GM23338 (cell line): ENCODE results near the gene RAD23A. TPM values are rescaled to one million over a fixed set of nuclear protein-coding genes. Genes with fewer than 3 reads are reported as not detected.

ENCODE experiments used
- ATAC-seq: fragments of 200-7000 bp; cut with Tn5 transposase; 3 replicates; pipeline ENCODE4 v1.9.1; 2020
- DNase-seq: peaks from one replicate; pipeline ENCODE4 v3.0.0-alpha.2; 2015; ENCODE audit warnings: low spot score
- H2AFZ ChIP-seq: fragments of 200-600 bp; sonication (generic); 2 replicates; pipeline ENCODE4 v1.8.0; 2016; ENCODE audit warnings: antibody characterized with exemption, mild to moderate bottlenecking, moderate library complexity
- H3F3A ChIP-seq: fragments of 200-600 bp; sonication (generic); replicated peaks from 2 replicates; pipeline ENCODE4 v1.8.0; 2017; ENCODE audit warnings: antibody characterized with exemption, mixed run types, low read depth
- H3K27ac ChIP-seq: fragments of 200-600 bp; sonication (generic); 2 replicates; pipeline ENCODE4 v1.6.1; 2016; ENCODE audit warnings: low read depth
- H3K27me3 ChIP-seq: fragments of 200-600 bp; sonication (generic); 2 replicates; pipeline ENCODE4 v1.8.0; 2016; ENCODE audit warnings: mild to moderate bottlenecking, mixed run types, moderate library complexity; ENCODE audit not compliant: insufficient read depth
- H3K36me3 ChIP-seq: fragments of 200-600 bp; sonication (generic); 2 replicates; pipeline ENCODE4 v1.8.0; 2016; ENCODE audit warnings: mild to moderate bottlenecking; ENCODE audit not compliant: insufficient read depth
- H3K4me1 ChIP-seq: fragments of 200-600 bp; sonication (generic); 2 replicates; pipeline ENCODE4 v1.8.0; 2016; ENCODE audit warnings: mild to moderate bottlenecking, moderate library complexity; ENCODE audit not compliant: insufficient read depth
- H3K4me2 ChIP-seq: fragments of 200-600 bp; sonication (generic); 2 replicates; pipeline ENCODE4 v1.7.1; 2017; ENCODE audit warnings: mixed run types
- H3K4me3 ChIP-seq: fragments of 200-600 bp; sonication (generic); 2 replicates; pipeline ENCODE4 v1.6.1; 2016; ENCODE audit warnings: mixed run types
- H3K79me2 ChIP-seq: fragments of 200-600 bp; sonication (generic); replicated peaks from 2 replicates; pipeline ENCODE4 v1.8.0; 2017; ENCODE audit warnings: mild to moderate bottlenecking; ENCODE audit not compliant: insufficient read depth
- H3K9me2 ChIP-seq: fragments of 200-600 bp; sonication (generic); 2 replicates; pipeline ENCODE4 v1.8.0; 2017; ENCODE audit not compliant: insufficient read depth
- H4K20me1 ChIP-seq: fragments of 200-600 bp; sonication (generic); replicated peaks from 2 replicates; pipeline ENCODE4 v1.8.0; 2017; ENCODE audit warnings: mild to moderate bottlenecking; ENCODE audit not compliant: insufficient read depth
- H3K27ac Mint-ChIP-seq: 2 replicates; pipeline ENCODE4 v1.8.0; 2020; ENCODE audit warnings: inconsistent platforms, mild to moderate bottlenecking, moderate library complexity, mixed read lengths
- H3K27me3 Mint-ChIP-seq: 3 replicates; pipeline ENCODE4 v1.8.0; 2022; ENCODE audit warnings: low read depth, mild to moderate bottlenecking, moderate library complexity, mixed read lengths, inconsistent platforms; ENCODE audit not compliant: insufficient read depth, poor library complexity
- H3K36me3 Mint-ChIP-seq: 3 replicates; pipeline ENCODE4 v1.8.0; 2021; ENCODE audit warnings: low read depth, mild to moderate bottlenecking, inconsistent platforms, moderate library complexity, mixed read lengths
- H3K4me1 Mint-ChIP-seq: 3 replicates; pipeline ENCODE4 v1.8.0; 2020; ENCODE audit warnings: mild to moderate bottlenecking, inconsistent platforms, mixed read lengths
- H3K4me3 Mint-ChIP-seq: 3 replicates; pipeline ENCODE4 v1.8.0; 2021; ENCODE audit warnings: moderate library complexity, mild to moderate bottlenecking, inconsistent platforms, mixed read lengths
- H3K9me3 Mint-ChIP-seq: 3 replicates; pipeline ENCODE4 v1.8.0; 2020; ENCODE audit warnings: moderate library complexity, mild to moderate bottlenecking, inconsistent platforms, mixed read lengths
- CREB1 ChIP-seq: fragments of 250-450 bp; sonication (Bioruptor Pico); IDR thresholded peaks from 2 replicates; pipeline ENCODE4 v1.5.0; 2020; ENCODE audit warnings: low read depth, mild to moderate bottlenecking, moderate library complexity
- EZH2phosphoT487 ChIP-seq: fragments of 200-600 bp; sonication (generic); IDR thresholded peaks from one replicate; pipeline ENCODE4 v1.8.1; 2018; ENCODE audit warnings: antibody characterized with exemption; ENCODE audit not compliant: unreplicated experiment
- POLR2AphosphoS5 ChIP-seq: IDR thresholded peaks from 2 replicates; pipeline ENCODE4 v1.6.1; 2016; ENCODE audit warnings: antibody characterized with exemption, low read depth
- REST ChIP-seq: IDR thresholded peaks from one replicate; pipeline ENCODE4 v1.6.1; 2018; ENCODE audit warnings: antibody characterized with exemption; ENCODE audit not compliant: unreplicated experiment
- ZNF331 ChIP-seq: fragments of 250-450 bp; sonication (Bioruptor Pico); IDR thresholded peaks from 2 replicates; pipeline ENCODE4 v1.5.0; 2020; ENCODE audit warnings: low read depth, mild to moderate bottlenecking, moderate library complexity
- polyA plus RNA-seq: library from polyadenylated mRNA; unstranded; fragments of >200 nt; fragmentation: Nextera tagmentation; extraction: Ambion mirVana; gene quantifications from 2 replicates; pipeline ENCODE4 v1.2.1, GENCODE V29; 2016
- total RNA-seq: library from RNA; depleted of rRNA; stranded (reverse); fragments of >200 nt; shearing (Covaris generic); gene quantifications from 2 replicates; pipeline ENCODE4 v1.2.3, GENCODE V29; 2014

The RAD23A gene
- total and polyA plus RNA-seq, 2 experiments from 2014 or later = 69.7 to 127 TPM

GRCh38 chr19:12912571-12912970 is 33.1 kb upstream of the RAD23A start:
- Mint-ChIP-seq H3K27ac (peak overlapping the region; percentile 96), H3K36me3 (no peaks in the 10 kb centered on the region), H3K4me1 (peaks cover 25% of the 10 kb centered on the region), H3K9me3 (no peaks in the 10 kb centered on the region), H3K27me3 (peaks cover 20% of the 10 kb centered on the region), H3K4me3 (peak overlapping the region; percentile 51)
- Histone ChIP-seq H4K20me1 (no peaks in the 10 kb centered on the region), H3K27me3 (no peaks in the 10 kb centered on the region), H3K4me1 (peaks cover 19% of the 10 kb centered on the region), H3K9me2 (no peaks in the 10 kb centered on the region), H3K4me2 (peak overlapping the region; percentile 57), H3K27ac (peak overlapping the region; percentile 79), H3K36me3 (no peaks in the 10 kb centered on the region), H3K79me2 (no peaks in the 10 kb centered on the region), H3K4me3 (peak overlapping the region; percentile 33; the same call in 1 of the 2 replicates), H3F3A (peaks cover 13% of the 10 kb centered on the region), H2AFZ (peak overlapping the region; percentile 54)
- DNase-seq (peak; percentile 44), ATAC-seq (no peak; the same call in 2 of the 3 replicates)
- no peak for TF ChIP-seq REST

GRCh38 chr19:12913011-12913561 is 32.6 kb upstream of the RAD23A start:
- H3K79me2 ChIP-seq = no peaks in the 10 kb centered on the region
- no peaks in the 10 kb centered on the region for H4K20me1 ChIP-seq
- peaks cover 13% of the 10 kb centered on the region for H3F3A ChIP-seq
- Mint-ChIP-seq H3K4me1 (peaks cover 25% of the 10 kb centered on the region), H3K27ac (peak overlapping the region; percentile 96), H3K9me3 (no peaks in the 10 kb centered on the region), H3K4me3 (peak overlapping the region; percentile 51), H3K36me3 (no peaks in the 10 kb centered on the region), H3K27me3 (peaks cover 22% of the 10 kb centered on the region)
- H3K36me3 ChIP-seq = no peaks in the 10 kb centered on the region
- peak overlapping the region; percentile 54 for H2AFZ ChIP-seq
- peak; percentile 84 for ATAC-seq
- H3K27ac ChIP-seq = peak overlapping the region; percentile 79
- peak overlapping the region; percentile 57 for H3K4me2 ChIP-seq
- TF ChIP-seq ZNF331 (CRISPR knock-in tag) = no peak
- TF ChIP-seq POLR2AphosphoS5 = peak; percentile 38
- TF ChIP-seq EZH2phosphoT487 = no peak
- TF ChIP-seq CREB1 (CRISPR knock-in tag) = no peak
- H3K27me3 ChIP-seq = peaks cover 5% of the 10 kb centered on the region; the same call in 1 of the 2 replicates
- H3K4me1 ChIP-seq = peaks cover 19% of the 10 kb centered on the region
- peak; percentile 79 for DNase-seq
- H3K4me3 ChIP-seq = peak overlapping the region; percentile 33
- no peaks in the 10 kb centered on the region for H3K9me2 ChIP-seq
